ENCODE data around the gene CEP131.

DNA sequence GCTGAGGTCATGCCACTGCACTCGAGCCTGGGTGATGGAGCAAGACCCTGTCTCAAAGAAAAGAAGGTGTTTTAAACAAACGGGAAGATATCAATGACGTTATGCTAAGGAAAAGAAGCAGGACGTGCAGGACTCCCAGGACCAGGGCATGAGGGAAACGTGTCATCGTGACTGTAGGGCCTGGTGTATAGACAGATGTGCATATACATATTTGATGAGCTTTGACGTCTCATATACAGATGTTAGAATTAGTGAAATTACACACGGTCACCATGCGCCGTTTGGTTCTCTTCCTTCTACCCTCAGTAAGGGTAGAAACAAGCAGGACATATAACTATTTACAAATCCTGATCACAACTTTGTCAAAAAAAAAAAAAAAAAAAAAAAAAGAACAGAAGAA is 75.1 kb downstream of the CEP131 start:
- no peak for TF ChIP-seq CBX8 (IDR thresholded peaks at IDR 0.05; ENCODE audit: borderline replicate concordance, low read depth, low read length)
- TF ChIP-seq, protein P1, sequence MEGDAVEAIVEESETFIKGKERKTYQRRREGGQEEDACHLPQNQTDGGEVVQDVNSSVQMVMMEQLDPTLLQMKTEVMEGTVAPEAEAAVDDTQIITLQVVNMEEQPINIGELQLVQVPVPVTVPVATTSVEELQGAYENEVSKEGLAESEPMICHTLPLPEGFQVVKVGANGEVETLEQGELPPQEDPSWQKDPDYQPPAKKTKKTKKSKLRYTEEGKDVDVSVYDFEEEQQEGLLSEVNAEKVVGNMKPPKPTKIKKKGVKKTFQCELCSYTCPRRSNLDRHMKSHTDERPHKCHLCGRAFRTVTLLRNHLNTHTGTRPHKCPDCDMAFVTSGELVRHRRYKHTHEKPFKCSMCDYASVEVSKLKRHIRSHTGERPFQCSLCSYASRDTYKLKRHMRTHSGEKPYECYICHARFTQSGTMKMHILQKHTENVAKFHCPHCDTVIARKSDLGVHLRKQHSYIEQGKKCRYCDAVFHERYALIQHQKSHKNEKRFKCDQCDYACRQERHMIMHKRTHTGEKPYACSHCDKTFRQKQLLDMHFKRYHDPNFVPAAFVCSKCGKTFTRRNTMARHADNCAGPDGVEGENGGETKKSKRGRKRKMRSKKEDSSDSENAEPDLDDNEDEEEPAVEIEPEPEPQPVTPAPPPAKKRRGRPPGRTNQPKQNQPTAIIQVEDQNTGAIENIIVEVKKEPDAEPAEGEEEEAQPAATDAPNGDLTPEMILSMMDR (IDR thresholded peaks at IDR 0.05; ENCODE audit: control extremely low read depth in 1 of 3, insufficient read depth in 1 of 3, low read depth in 1 of 3, low read length in 3 of 3), result no peak
- no peak for TF ChIP-seq RNF2 (IDR thresholded peaks at IDR 0.05; ENCODE audit: borderline replicate concordance, low read depth, low read length, missing control alignments, poor library complexity, severe bottlenecking)
- TF ChIP-seq EZH2 (IDR thresholded peaks at IDR 0.05; ENCODE audit: low read depth, low read length, severe bottlenecking), result no peak
- no peak for TF ChIP-seq EP300 (IDR thresholded peaks at IDR 0.05; ENCODE audit: borderline replicate concordance in 1 of 2, low read depth in 2 of 2, low read length in 2 of 2)
- TF ChIP-seq NRF1 (IDR thresholded peaks at IDR 0.05; ENCODE audit: low read depth, low read length), result no peak
- no peak for TF ChIP-seq EGR1 (IDR thresholded peaks at IDR 0.05; ENCODE audit: borderline replicate concordance, low read depth, low read length)
- TF ChIP-seq POLR2A (IDR thresholded peaks at IDR 0.05; ENCODE audit: control extremely low read depth in 1 of 2, low read depth in 2 of 2, low read length in 2 of 2), result no peak
- no peak for TF ChIP-seq POU5F1 (IDR thresholded peaks at IDR 0.05; ENCODE audit: low read depth, low read length)
- TF ChIP-seq JUND (IDR thresholded peaks at IDR 0.05; ENCODE audit: low read length), result no peak
- no peak for TF ChIP-seq SP1 (IDR thresholded peaks at IDR 0.05; ENCODE audit: low read depth, low read length)
- TF ChIP-seq SP2 (IDR thresholded peaks at IDR 0.05; ENCODE audit: low read length), result no peak
- no peak for TF ChIP-seq RAD21 (IDR thresholded peaks at IDR 0.05 in 1 of 2, conservative IDR thresholded peaks at IDR 0.05 in 1 of 2; ENCODE audit: low read depth in 2 of 2, low read length in 2 of 2)
- TF ChIP-seq, protein P2, sequence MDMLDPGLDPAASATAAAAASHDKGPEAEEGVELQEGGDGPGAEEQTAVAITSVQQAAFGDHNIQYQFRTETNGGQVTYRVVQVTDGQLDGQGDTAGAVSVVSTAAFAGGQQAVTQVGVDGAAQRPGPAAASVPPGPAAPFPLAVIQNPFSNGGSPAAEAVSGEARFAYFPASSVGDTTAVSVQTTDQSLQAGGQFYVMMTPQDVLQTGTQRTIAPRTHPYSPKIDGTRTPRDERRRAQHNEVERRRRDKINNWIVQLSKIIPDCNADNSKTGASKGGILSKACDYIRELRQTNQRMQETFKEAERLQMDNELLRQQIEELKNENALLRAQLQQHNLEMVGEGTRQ (IDR thresholded peaks at IDR 0.05; ENCODE audit: low read length), result no peak

Measured in H1 (cell line).